CD14-positive monocyte (primary cell): Measurements from ENCODE around the gene PMCH. TPM values are rescaled to one million over a fixed set of nuclear protein-coding genes. Genes with fewer than 3 reads are reported as not detected.
"Not testable (repeated sequence)": the region's sequence is repeated elsewhere in the genome, so short reads cannot be mapped to it uniquely, and the experiment has no call there.

Experiments
- DNase-seq, 3 donors: peaks; one replicate each; pipeline ENCODE4 v3.0.0-alpha.2; 2011 to 2022
- H2AFZ ChIP-seq: 2 replicates; pipeline ENCODE4 v1.6.0; 2012; ENCODE audit warnings: mild to moderate bottlenecking, low read depth, low read length, inconsistent platforms; ENCODE audit not compliant: insufficient read depth, poor library complexity, severe bottlenecking
- H3K27ac ChIP-seq, 2 donors: 1 replicate in 1 of 2; 2 replicates in 1 of 2; pipeline ENCODE4 v1.5.1; 2012 to 2013; ENCODE audit warnings: low read length in 2 of 2, control low read depth in 1 of 2, inconsistent platforms in 1 of 2, low read depth in 1 of 2, mild to moderate bottlenecking in 1 of 2
- H3K27me3 ChIP-seq, 2 donors: one replicate each; pipeline versions ENCODE4 v1.6.0 to v1.6.1; 2011 to 2013; ENCODE audit warnings: low read length in 2 of 2; ENCODE audit not compliant: control insufficient read depth in 2 of 2, insufficient read depth in 2 of 2
- H3K36me3 ChIP-seq, 2 donors: replicated peaks in 1 of 2; 1 replicate in 1 of 2; 2 replicates in 1 of 2; pipeline versions ENCODE4 v1.5.1 to v1.6.1; 2012 to 2013; ENCODE audit warnings: low read length in 2 of 2, control low read depth in 1 of 2, inconsistent platforms in 1 of 2, mild to moderate bottlenecking in 1 of 2; ENCODE audit not compliant: insufficient read depth in 2 of 2, control insufficient read depth in 1 of 2
- H3K4me1 ChIP-seq, 2 donors: 1 replicate in 1 of 2; 2 replicates in 1 of 2; pipeline versions ENCODE4 v1.5.1 to v1.6.1; 2012 to 2013; ENCODE audit warnings: low read length in 2 of 2, control low read depth in 1 of 2, inconsistent platforms in 1 of 2, mild to moderate bottlenecking in 1 of 2, moderate library complexity in 1 of 2; ENCODE audit not compliant: insufficient read depth in 2 of 2, control insufficient read depth in 1 of 2
- H3K4me2 ChIP-seq: replicated peaks from 2 replicates; pipeline ENCODE3; 2012; ENCODE audit warnings: low read length, moderate library complexity, mild to moderate bottlenecking; ENCODE audit not compliant: poor library complexity, severe bottlenecking; ENCODE audit errors: extremely low read depth
- H3K4me3 ChIP-seq, 3 experiments: fragments of 200-600 bp in 1 of 3; sonication (generic) in 1 of 3; replicated peaks in 1 of 3; 1 replicate in 2 of 3; 2 replicates in 1 of 3; pipeline ENCODE4 v1.5.1; 2011 to 2013; ENCODE audit warnings: low read length in 3 of 3, mild to moderate bottlenecking in 3 of 3, control low read depth in 2 of 3, low read depth in 2 of 3, inconsistent platforms in 1 of 3, moderate library complexity in 1 of 3
- H3K79me2 ChIP-seq: 2 replicates; pipeline ENCODE4 v1.6.0; 2012; ENCODE audit warnings: mild to moderate bottlenecking, control low read depth, inconsistent platforms, low read length, moderate library complexity; ENCODE audit not compliant: insufficient read depth
- H3K9ac ChIP-seq: 2 replicates; pipeline ENCODE4 v1.6.0; 2017; ENCODE audit warnings: low read length, mild to moderate bottlenecking; ENCODE audit not compliant: insufficient read depth, poor library complexity, severe bottlenecking
- H3K9me3 ChIP-seq, 2 donors: replicated peaks in 1 of 2; 1 replicate in 1 of 2; 2 replicates in 1 of 2; pipeline versions ENCODE4 v1.5.1 to v1.6.1; 2012 to 2013; ENCODE audit warnings: low read length in 2 of 2, control low read depth in 1 of 2; ENCODE audit not compliant: control insufficient read depth in 1 of 2, insufficient read depth in 1 of 2
- H4K20me1 ChIP-seq: 2 replicates; pipeline ENCODE4 v1.6.0; 2012; ENCODE audit warnings: mild to moderate bottlenecking, low read length, control low read depth, moderate library complexity; ENCODE audit not compliant: insufficient read depth
- H3K27ac Mint-ChIP-seq, 7 donors: one replicate each; pipeline ENCODE4 v1.8.0; 2020; ENCODE audit warnings: mild to moderate bottlenecking in 7 of 7, mixed read lengths in 7 of 7, moderate library complexity in 6 of 7, inconsistent platforms in 2 of 7
- H3K27me3 Mint-ChIP-seq, 3 donors: one replicate each; pipeline ENCODE4 v1.8.0; 2021 to 2022; ENCODE audit warnings: low read depth in 3 of 3, mild to moderate bottlenecking in 3 of 3, mixed read lengths in 3 of 3, moderate library complexity in 3 of 3, inconsistent platforms in 1 of 3
- H3K36me3 Mint-ChIP-seq, 2 donors: one replicate each; pipeline ENCODE4 v1.8.0; 2020; ENCODE audit warnings: mixed read lengths in 2 of 2, inconsistent platforms in 1 of 2, mild to moderate bottlenecking in 1 of 2
- H3K4me1 Mint-ChIP-seq: one replicate; pipeline ENCODE4 v1.8.0; 2020; ENCODE audit warnings: mild to moderate bottlenecking, mixed read lengths
- H3K4me3 Mint-ChIP-seq, 2 donors: one replicate each; pipeline ENCODE4 v1.8.0; 2020; ENCODE audit warnings: mild to moderate bottlenecking in 2 of 2, mixed read lengths in 2 of 2, moderate library complexity in 1 of 2
- H3K9me3 Mint-ChIP-seq, 7 donors: one replicate each; pipeline ENCODE4 v1.8.0; 2020 to 2022; ENCODE audit warnings: mixed read lengths in 7 of 7, mild to moderate bottlenecking in 6 of 7, moderate library complexity in 6 of 7, inconsistent platforms in 2 of 7
- CTCF ChIP-seq: fragments of 200-600 bp; IDR thresholded peaks from one replicate; pipeline ENCODE4 v1.8.0; 2022; ENCODE audit warnings: antibody characterized with exemption, mild to moderate bottlenecking
- WGBS: methylation state at CpG from one replicate; pipeline ENCODE4 v1.1.5; 2013; ENCODE audit warnings: missing lambda C conversion rate; ENCODE audit not compliant: insufficient coverage; 5-methylcytosine and 5-hydroxymethylcytosine counted together
- intact Hi-C, 2 donors: fragments of 100-400 bp; cut with micrococcal nuclease; formaldehyde crosslinking; loops; one replicate each; pipeline versions ENCODE4 v1.15.0 to v1.15.1; 2023
- polyA minus RNA-seq: library from RNA; depleted of rRNA, polyadenylated mRNA; stranded (reverse); fragments of >200 nt; gene quantifications from 2 replicates; pipeline ENCODE4 v1.2.3, GENCODE V29; 2012
- polyA plus RNA-seq, 3 donors: library from polyadenylated mRNA; depleted of rRNA in 1 of 3; unstranded in 2 of 3; stranded (reverse) in 1 of 3; fragments of 300-500 nt in 2 of 3; fragments of >200 nt in 1 of 3; fragmentation: Illumina TruSeq in 2 of 3; gene quantifications; 1 replicate in 2 of 3; 2 replicates in 1 of 3; pipeline ENCODE4 v1.2.3, GENCODE V29; 2012 to 2021
- total RNA-seq, 12 experiments: library from RNA in 1 of 12; stranded (reverse) in 1 of 12; fragments of 120-200 nt in 1 of 12; gene quantifications; one replicate each; pipeline ENCODE4 v1.2.4 and lab custom pipeline; 2013 to 2026; ENCODE audit warnings: mixed read lengths in 6 of 12, inconsistent platforms in 1 of 12

PMCH gene
- not detected for total RNA-seq (2013)
- polyA plus RNA-seq = not detected
- not detected in 2 replicates for polyA minus RNA-seq
- total RNA-seq (lab: John Stamatoyannopoulos, UW) = 0 to 0.35 (median 0) reads per million in 11 experiments

- H3K4me3 Mint-ChIP-seq = no peak within 1 kb of the TSS
- no peak for DNase-seq
- no peak within 1 kb of the TSS for H3K4me2 ChIP-seq
- no peaks in the 10 kb centered on the region for H3K9me3 Mint-ChIP-seq
- no peak for TF ChIP-seq CTCF
- intact Hi-C loops = no loop called here
- no peaks in the 10 kb centered on the region for H3K4me1 ChIP-seq
- H3K79me2 ChIP-seq = no peaks in the 10 kb centered on the region
- H3K27ac ChIP-seq = no peak within 1 kb of the TSS
- H3K4me3 ChIP-seq = no peak within 1 kb of the TSS
- peaks cover 25 to 34% of the 10 kb centered on the region in 2 donors for H3K36me3 Mint-ChIP-seq
- WGBS = no CpG with 5 or more reads among the region's 1 CpG
- peaks cover 0 to 20% of the 10 kb centered on the region in 2 donors for H3K36me3 ChIP-seq
- H3K27ac Mint-ChIP-seq = no peak within 1 kb of the TSS
- no peak within 1 kb of the TSS for H2AFZ ChIP-seq
- H3K9me3 ChIP-seq = no peaks in the 10 kb centered on the region
- H3K4me1 Mint-ChIP-seq = no peaks in the 10 kb centered on the region
- no peaks in the 10 kb centered on the region for H3K27me3 ChIP-seq
- H4K20me1 ChIP-seq = no peaks in the 10 kb centered on the region
- no peaks in the 10 kb centered on the region for H3K27me3 Mint-ChIP-seq
- H3K9ac ChIP-seq = no peak within 1 kb of the TSS
These were observed at the start of gene PMCH for GRCh38 chr12:102197789-102198188. Gene PMCH (minus strand): TSS chr12:102197833. CDS start chr12:102197770, 63 bp downstream.

- H3K27me3 Mint-ChIP-seq, H4K20me1 ChIP-seq, H3K79me2 ChIP-seq, H2AFZ ChIP-seq, H3K36me3 ChIP-seq, H3K9ac ChIP-seq, H3K4me1 Mint-ChIP-seq, H3K27me3 ChIP-seq, DNase-seq, H3K27ac Mint-ChIP-seq, H3K9me3 ChIP-seq, H3K9me3 Mint-ChIP-seq, intact Hi-C loops, H3K27ac ChIP-seq, H3K4me3 ChIP-seq, H3K36me3 Mint-ChIP-seq, H3K4me1 ChIP-seq, H3K4me2 ChIP-seq, H3K4me3 Mint-ChIP-seq: not testable (repeated sequence)
- WGBS = 100% methylated on average over 1 of the region's 2 CpGs
These were observed 43.2 kb upstream of the PMCH start for GRCh38 chr12:102240859-102241258.
